WERI-Rb-1 (cell line): ENCODE results near the gene P2RX5.

Source experiments
- DNase-seq: peaks from one replicate; pipeline ENCODE4 v3.0.0-alpha.2; 2020
- H3K27ac ChIP-seq: fragments of 250-450 bp; sonication (Bioruptor Pico); 2 replicates; pipeline ENCODE4 v1.5.1; 2020; ENCODE audit warnings: mild to moderate bottlenecking, moderate library complexity
- H3K27me3 ChIP-seq: fragments of 250-450 bp; sonication (Bioruptor Pico); 2 replicates; pipeline ENCODE4 v1.5.1; 2021; ENCODE audit warnings: mild to moderate bottlenecking, low read depth, moderate library complexity; ENCODE audit not compliant: insufficient read depth, severe bottlenecking
- H3K36me3 ChIP-seq: fragments of 250-450 bp; sonication (Bioruptor Pico); 2 replicates; pipeline ENCODE4 v1.5.1; 2020; ENCODE audit warnings: mild to moderate bottlenecking, moderate library complexity
- H3K4me3 ChIP-seq: 2 replicates; pipeline ENCODE4 v1.5.1; 2011; ENCODE audit warnings: low read depth, mild to moderate bottlenecking, control low read depth, low read length
- H3K9me3 ChIP-seq: fragments of 250-450 bp; sonication (Bioruptor Pico); 2 replicates; pipeline ENCODE4 v1.5.1; 2021; ENCODE audit warnings: mild to moderate bottlenecking, moderate library complexity; ENCODE audit not compliant: severe bottlenecking
- CTCF ChIP-seq: IDR thresholded peaks from 2 replicates; pipeline ENCODE4 v1.5.1; 2011; ENCODE audit warnings: low read depth, mild to moderate bottlenecking, control low read depth, inconsistent platforms, low read length

The P2RX5 gene

GRCh38 chr17:3641717-3642486 lies 54.1 kb downstream of the P2RX5 start:
- Histone ChIP-seq H3K27me3 (no peaks in the 10 kb centered on the region), H3K27ac (no peak overlapping the region), H3K9me3 (no peaks in the 10 kb centered on the region), H3K36me3 (peaks cover 31% of the 10 kb centered on the region), H3K4me3 (no peak overlapping the region)
- no peak for DNase-seq
- TF ChIP-seq CTCF, result no peak

- H3K27ac ChIP-seq, result peak overlapping the region; percentile 73
Measured at GRCh38 chr17:3641014-3641413, 54.9 kb downstream of the P2RX5 start.

GRCh38 chr17:3639981-3640596 lies 55.9 kb downstream of the P2RX5 start:
- Histone ChIP-seq H3K27me3 (no peaks in the 10 kb centered on the region), H3K36me3 (peaks cover 27% of the 10 kb centered on the region), H3K9me3 (no peaks in the 10 kb centered on the region), H3K27ac (peak overlapping the region; percentile 73), H3K4me3 (no peak overlapping the region)
- TF ChIP-seq CTCF, result no peak
- peak; percentile 53 for DNase-seq

More at GRCh38 chr17:3641014-3641413, 54.9 kb downstream of the P2RX5 start:
- Histone ChIP-seq H3K9me3 (no peaks in the 10 kb centered on the region), H3K4me3 (no peak overlapping the region), H3K27me3 (no peaks in the 10 kb centered on the region), H3K36me3 (peaks cover 31% of the 10 kb centered on the region)
- no peak for TF ChIP-seq CTCF
- DNase-seq, result no peak

GRCh38 chr17:3636908-3637373 lies 59.0 kb downstream of the P2RX5 start:
- H3K27ac ChIP-seq, result peak overlapping the region; percentile 99
- no peaks in the 10 kb centered on the region for H3K9me3 ChIP-seq
- TF ChIP-seq CTCF, result no peak
- DNase-seq, result no peak
- H3K36me3 ChIP-seq, result peaks cover 36% of the 10 kb centered on the region
- H3K4me3 ChIP-seq, result peak overlapping the region; percentile 85
- H3K27me3 ChIP-seq, result no peaks in the 10 kb centered on the region

- H3K4me3 ChIP-seq, result peak within 1 kb of the TSS; percentile 85
- peak within 1 kb of the TSS; percentile 99 for H3K27ac ChIP-seq
- TF ChIP-seq CTCF, result no peak
- peak; percentile 97 for DNase-seq
- H3K36me3 ChIP-seq, result peaks cover 33% of the 10 kb centered on the region
- no peaks in the 10 kb centered on the region for H3K27me3 ChIP-seq
- H3K9me3 ChIP-seq, result no peaks in the 10 kb centered on the region
Measured at GRCh38 chr17:3636154-3636907, 59.6 kb downstream of the P2RX5 start, which contains the start of the genes CTNS and SHPK. TSS of gene CTNS (plus strand) at chr17:3636760. CDS start at chr17:3640207, 3,447 bp downstream. TSS of gene SHPK (minus strand) at chr17:3636250. CDS start at chr17:3636219, 31 bp downstream.
